ENCODE data around the gene SULF2. TPM values are rescaled to one million over a fixed set of nuclear protein-coding genes. Genes with fewer than 3 reads are reported as not detected.

Gene SULF2
- total and polyA plus RNA-seq, 8 donors = 11.3 to 42.0 (median 15.8) TPM

- no peak overlapping the region for H3K4me3 ChIP-seq
- no peak for TF ChIP-seq CTCF (IDR thresholded peaks at IDR 0.05)
- intact Hi-C loops (cut with DNase I) = loop anchor here in 1 of 2 donors (5.0 kb wide), 1 partner anchor 961 kb away; no protein-coding TSS in a partner anchor
- no peak overlapping the region for H3K27ac ChIP-seq
- DNase-seq (no peak), ATAC-seq (no peak)
- no peaks in the 10 kb centered on the region for H3K9me3 ChIP-seq
- H3K4me1 ChIP-seq = peaks cover 0 to 9% of the 10 kb centered on the region in 2 donors
- no peaks in the 10 kb centered on the region for H3K27me3 ChIP-seq
- peaks cover 0 to 47% of the 10 kb centered on the region in 2 donors for H3K36me3 ChIP-seq
Measured at GRCh38 chr20:47660983-47661700, 124.1 kb downstream of the SULF2 start.

- H3K27ac ChIP-seq = no peak overlapping the region
- peaks cover 0 to 49% of the 10 kb centered on the region in 2 donors for H3K36me3 ChIP-seq
- peaks cover 0 to 9% of the 10 kb centered on the region in 2 donors for H3K4me1 ChIP-seq
- H3K9me3 ChIP-seq = no peaks in the 10 kb centered on the region
- H3K4me3 ChIP-seq = no peak overlapping the region
- intact Hi-C loops (cut with DNase I) = loop anchor here in 1 of 2 donors (5.0 kb wide), 1 partner anchor 962 kb away; no protein-coding TSS in a partner anchor
- DNase-seq = no peak
- ATAC-seq = no peak
- no peaks in the 10 kb centered on the region for H3K27me3 ChIP-seq
- no peak for TF ChIP-seq CTCF (IDR thresholded peaks at IDR 0.05)
Measured at GRCh38 chr20:47660602-47660905, 124.7 kb downstream of the SULF2 start.

- TF ChIP-seq CTCF (IDR thresholded peaks at IDR 0.05) = no peak
- H3K36me3 ChIP-seq = peaks cover 0 to 49% of the 10 kb centered on the region in 2 donors
- H3K4me3 ChIP-seq = no peak overlapping the region
- H3K27me3 ChIP-seq = no peaks in the 10 kb centered on the region
- DNase-seq (no peak), ATAC-seq (no peak)
- no peak overlapping the region for H3K27ac ChIP-seq
- intact Hi-C loops (cut with DNase I) = loop anchor here in 1 of 2 donors (5.0 kb wide), 1 partner anchor 962 kb away; no protein-coding TSS in a partner anchor
- H3K4me1 ChIP-seq = peaks cover 0 to 9% of the 10 kb centered on the region in 2 donors
- H3K9me3 ChIP-seq = no peaks in the 10 kb centered on the region
Measured at GRCh38 chr20:47659904-47660601, 125.2 kb downstream of the SULF2 start.

- H3K27me3 ChIP-seq = no peaks in the 10 kb centered on the region
- ATAC-seq (no peak), DNase-seq (no peak)
- H3K4me1 ChIP-seq = no peaks in the 10 kb centered on the region
- H3K27ac ChIP-seq = no peak overlapping the region
- peaks cover 0 to 75% of the 10 kb centered on the region in 2 donors for H3K36me3 ChIP-seq
- H3K4me3 ChIP-seq = no peak overlapping the region
- no peaks in the 10 kb centered on the region for H3K9me3 ChIP-seq
- intact Hi-C loops (cut with DNase I) = no loop called here
- no peak for TF ChIP-seq CTCF (IDR thresholded peaks at IDR 0.05)
Measured at GRCh38 chr20:47656318-47656717, 129.0 kb downstream of the SULF2 start.

- ATAC-seq (no peak), DNase-seq (no peak)
- no peak overlapping the region for H3K27ac ChIP-seq
- H3K4me1 ChIP-seq = no peaks in the 10 kb centered on the region
- H3K4me3 ChIP-seq = no peak overlapping the region
- intact Hi-C loops (cut with DNase I) = no loop called here
- no peaks in the 10 kb centered on the region for H3K9me3 ChIP-seq
- H3K27me3 ChIP-seq = no peaks in the 10 kb centered on the region
- H3K36me3 ChIP-seq = peaks cover 0 to 75% of the 10 kb centered on the region in 2 donors
- no peak for TF ChIP-seq CTCF (IDR thresholded peaks at IDR 0.05)
Measured at GRCh38 chr20:47655635-47656034, 129.6 kb downstream of the SULF2 start.

All from left lung (tissue), 10 donors.